Psoas muscle (tissue), 8 donors: ENCODE data around the gene BPI. TPM values are rescaled to one million over a fixed set of nuclear protein-coding genes. Genes with fewer than 3 reads are reported as not detected.

ENCODE experiments used
- ATAC-seq, 4 donors: fragments of 200-7000 bp; cut with Tn5 transposase; one replicate each; pipeline ENCODE4 v1.9.1; 2020; ENCODE audit warnings: moderate library complexity in 3 of 4, mild to moderate bottlenecking in 2 of 4
- DNase-seq, 2 donors: peaks; one replicate each; pipeline ENCODE4 v3.0.0-alpha.2; 2020
- H3K27ac ChIP-seq: fragments of 200-600 bp; one replicate; pipeline ENCODE4 v1.8.0; 2022
- H3K27me3 ChIP-seq, 3 donors: fragments of 200-600 bp in 1 of 3; one replicate each; pipeline versions ENCODE4 v1.6.1 to v1.8.0; 2013 to 2022; ENCODE audit warnings: low read length in 2 of 3, mild to moderate bottlenecking in 2 of 3, moderate library complexity in 1 of 3; ENCODE audit not compliant: insufficient read depth in 3 of 3
- H3K36me3 ChIP-seq, 2 donors: fragments of 200-600 bp in 1 of 2; one replicate each; pipeline versions ENCODE4 v1.6.1 to v1.8.0; 2013 to 2022; ENCODE audit warnings: low read depth in 1 of 2, mild to moderate bottlenecking in 1 of 2, moderate library complexity in 1 of 2; ENCODE audit not compliant: insufficient read depth in 1 of 2
- H3K4me1 ChIP-seq: fragments of 200-600 bp; one replicate; pipeline ENCODE4 v1.8.0; 2022
- H3K4me3 ChIP-seq: fragments of 200-600 bp; one replicate; pipeline ENCODE4 v1.8.0; 2022; ENCODE audit warnings: mild to moderate bottlenecking
- H3K9me3 ChIP-seq: fragments of 200-600 bp; one replicate; pipeline ENCODE4 v1.8.0; 2022
- CTCF ChIP-seq: fragments of 200-600 bp; IDR thresholded peaks from one replicate; pipeline ENCODE4 v1.8.0; 2022; ENCODE audit warnings: antibody characterized with exemption
- WGBS, 3 donors: extraction: QIAGEN DNeasy Blood & Tissue Kit; methylation state at CpG; one replicate each; pipeline versions ENCODE4 v1.1.6 to v1.1.7; 2013; 5-methylcytosine and 5-hydroxymethylcytosine counted together
- intact Hi-C, 2 donors: fragments of 100-400 bp; cut with DNase I; formaldehyde crosslinking; loops; one replicate each; pipeline versions ENCODE4 v1.11.0 to v1.14.2; 2022
- polyA plus RNA-seq, 3 donors: library from polyadenylated mRNA; stranded (reverse); fragments of 200-250 nt; gene quantifications; one replicate each; pipeline ENCODE4 v1.2.3, GENCODE V29; 2013
- total RNA-seq, 4 donors: library from RNA; stranded (reverse); fragmentation: NEBNext Ultra II Directional in 2 of 4; extraction: Animal tissue kit (Norgen Biotek cat#: 25700) in 2 of 4; gene quantifications; one replicate each; pipeline versions ENCODE4 v1.2.1 to v1.2.4, GENCODE V29; 2021 to 2023
- donor health status: healthy with polysubstance abuse.
- donor health status: DM: no; HTN: no; CAD: no; lungs with moderate emphysema.
- donor health status: Bipolar disorder and iron deficiency.
- donor health status: healthy.
- donor health status: DM: yes; HTN: yes; CAD: no.
- donor health status: DM: no; HTN: no; CAD: no.
- donor health status: DM: no; HTN: no; CAD: no.
- donor health status: DM: yes; HTN: yes; CAD: no.

The BPI gene
- total and polyA plus RNA-seq, 7 donors, result 0.06 to 0.49 (median 0.41) TPM; not detected in 4

GRCh38 chr20:38304845-38305447, 990 bp downstream of the BPI start:
- Histone ChIP-seq H3K4me1 (no peaks in the 10 kb centered on the region), H3K4me3 (no peak overlapping the region), H3K27ac (no peak overlapping the region), H3K27me3 (peaks cover 0 to 6% (median 0%) of the 10 kb centered on the region in 3 donors), H3K36me3 (no peaks in the 10 kb centered on the region), H3K9me3 (peaks cover 7% of the 10 kb centered on the region)
- peak; percentile 49 for TF ChIP-seq CTCF
- intact Hi-C loops, result loop anchor here (5.0 kb wide), 1 partner anchor 78 kb away; no protein-coding TSS in a partner anchor
- WGBS, 3 donors, result 53 to 61% (median 54%) methylated on average over 8 of the region's 8 CpGs
- DNase-seq (peak; percentile 35 to 76), ATAC-seq (peak; percentile 58 to 86 (median 68))

- ATAC-seq (no peak), DNase-seq (no peak)
- Histone ChIP-seq H3K27ac (no peak overlapping the region), H3K27me3 (peaks cover 0 to 6% (median 0%) of the 10 kb centered on the region in 3 donors), H3K9me3 (peaks cover 7% of the 10 kb centered on the region), H3K4me1 (no peaks in the 10 kb centered on the region), H3K4me3 (no peak overlapping the region), H3K36me3 (no peaks in the 10 kb centered on the region)
- intact Hi-C loops, result loop anchor here (5.0 kb wide), 1 partner anchor 78 kb away; no protein-coding TSS in a partner anchor
- 88 to 95% (median 93%) methylated on average over 4 of the region's 4 CpGs for WGBS, 3 donors
- TF ChIP-seq CTCF, result no peak
These were observed 1.6 kb downstream of the BPI start for GRCh38 chr20:38305541-38305940.

GRCh38 chr20:38306379-38306778, 2.4 kb downstream of the BPI start:
- WGBS, 3 donors, result 82 to 87% (median 82%) methylated on average over 6 of the region's 6 CpGs
- no peak overlapping the region for H3K27ac ChIP-seq
- ATAC-seq (no peak), DNase-seq (no peak)
- peaks cover 7% of the 10 kb centered on the region for H3K9me3 ChIP-seq
- TF ChIP-seq CTCF, result no peak
- H3K4me1 ChIP-seq, result no peaks in the 10 kb centered on the region
- H3K4me3 ChIP-seq, result no peak overlapping the region
- intact Hi-C loops, result loop anchor here (5.0 kb wide), 1 partner anchor 79 kb away; no protein-coding TSS in a partner anchor
- peaks cover 0 to 6% (median 0%) of the 10 kb centered on the region in 3 donors for H3K27me3 ChIP-seq
- no peaks in the 10 kb centered on the region for H3K36me3 ChIP-seq

- no peak overlapping the region for H3K4me3 ChIP-seq
- intact Hi-C loops, result loop anchor here (5.0 kb wide), 1 partner anchor 80 kb away; no protein-coding TSS in a partner anchor
- peaks cover 7% of the 10 kb centered on the region for H3K9me3 ChIP-seq
- WGBS, 3 donors, result 80 to 86% (median 81%) methylated on average over 8 of the region's 8 CpGs
- DNase-seq (no peak), ATAC-seq (no peak)
- H3K36me3 ChIP-seq, result no peaks in the 10 kb centered on the region
- H3K27me3 ChIP-seq, result peaks cover 0 to 6% (median 0%) of the 10 kb centered on the region in 3 donors
- no peak overlapping the region for H3K27ac ChIP-seq
- no peaks in the 10 kb centered on the region for H3K4me1 ChIP-seq
- no peak for TF ChIP-seq CTCF
These were observed 3.6 kb downstream of the BPI start for GRCh38 chr20:38307371-38308046.
